ENCODE measurements around the gene MSL3B. TPM values are rescaled to one million over a fixed set of nuclear protein-coding genes. Genes with fewer than 3 reads are reported as not detected.

MSL3B gene

GRCh38 chr2:233817995-233818638, 50.1 kb downstream of the MSL3B start:
- DNase-seq, result no peak

- no peak for DNase-seq
Measured at GRCh38 chr2:233817361-233817911, 50.8 kb downstream of the MSL3B start.

- DNase-seq, result no peak
Measured at GRCh38 chr2:233816771-233817170, 51.4 kb downstream of the MSL3B start.

- DNase-seq, result no peak
Measured at GRCh38 chr2:233816334-233816733, 51.9 kb downstream of the MSL3B start.

- no peak for DNase-seq
Measured at GRCh38 chr2:233815861-233816260, 52.3 kb downstream of the MSL3B start.

Other genes with a start within 250 kb of the MSL3B start
- not detected for gene UGT1A10, start 231.9 kb downstream of the MSL3B start, polyA plus RNA-seq (ENCODE audit: insufficient read length in 12 of 12)
- not detected for gene UGT1A9, start 196.5 kb downstream of the MSL3B start, polyA plus RNA-seq (ENCODE audit: insufficient read length in 12 of 12)
- gene UGT1A7, start 186.5 kb downstream of the MSL3B start, polyA plus RNA-seq (ENCODE audit: insufficient read length in 12 of 12), result not detected
- under 1 TPM in 2 of 12 donors, not detected in 10; 0.14 to 0.62 TPM for gene UGT1A6, start 175.5 kb downstream of the MSL3B start, polyA plus RNA-seq (ENCODE audit: insufficient read length in 12 of 12)
- not detected for gene UGT1A5, start 155.5 kb downstream of the MSL3B start, polyA plus RNA-seq (ENCODE audit: insufficient read length in 12 of 12)
- not detected for gene UGT1A4, start 149.7 kb downstream of the MSL3B start, polyA plus RNA-seq (ENCODE audit: insufficient read length in 12 of 12)
- not detected for gene UGT1A3, start 139.3 kb downstream of the MSL3B start, polyA plus RNA-seq (ENCODE audit: insufficient read length in 12 of 12)
- under 1 TPM in 4 of 12 donors, not detected in 8; 0.05 to 0.14 (median 0.06) TPM for gene UGT1A1, start 108.1 kb downstream of the MSL3B start, polyA plus RNA-seq (ENCODE audit: insufficient read length in 12 of 12)
- under 1 TPM in 3 of 12 donors, not detected in 9; 0.12 to 0.44 (median 0.21) TPM for gene MROH2A, start 90.1 kb downstream of the MSL3B start, polyA plus RNA-seq (ENCODE audit: insufficient read length in 12 of 12)
- 10 to 100 TPM in 8 of 12 donors, 1 to 10 TPM in 3, not detected in 1; 6.2 to 31.1 (median 12.0) TPM for gene HJURP, start 13.9 kb downstream of the MSL3B start, polyA plus RNA-seq (ENCODE audit: insufficient read length in 12 of 12)
- gene TRPM8, start 49.0 kb upstream of the MSL3B start, polyA plus RNA-seq (ENCODE audit: insufficient read length in 12 of 12), result under 1 TPM in 4 of 12 donors, not detected in 8; 0.11 to 0.30 (median 0.26) TPM
- under 1 TPM in 1 of 12 donors, not detected in 11; 0.59 TPM for gene SPP2, start 182.3 kb upstream of the MSL3B start, polyA plus RNA-seq (ENCODE audit: insufficient read length in 12 of 12)